Keratinocyte (primary cell): ENCODE measurements around the gene SOCS4. TPM values are rescaled to one million over a fixed set of nuclear protein-coding genes. Genes with fewer than 3 reads are reported as not detected.

Experiments
- DNase-seq: peaks from one replicate; pipeline ENCODE4 v3.0.0-alpha.2; 2011; ENCODE audit warnings: low read depth, missing footprints, low spot score
- FAIRE-seq: peaks from 2 replicates; lab custom pipeline; 2011; peaks lifted over from hg19 to GRCh38; lab: Jason Lieb, UNC
- H2AFZ ChIP-seq: 2 replicates; pipeline ENCODE4 v1.6.0; 2012; ENCODE audit warnings: low read length, control low read depth, inconsistent platforms; ENCODE audit not compliant: control insufficient read depth
- H3K27ac ChIP-seq: 2 replicates; pipeline ENCODE4 v1.5.1; 2011; ENCODE audit warnings: low read length; ENCODE audit not compliant: control insufficient read depth, insufficient read depth
- H3K27me3 ChIP-seq: 3 replicates; pipeline ENCODE4 v1.6.0; 2011; ENCODE audit warnings: low read length; ENCODE audit not compliant: control insufficient read depth, insufficient read depth; ENCODE audit errors: extremely low read depth
- H3K36me3 ChIP-seq, 2 experiments: 2 replicates in 1 of 2; 3 replicates in 1 of 2; pipeline ENCODE4 v1.5.1; 2011; ENCODE audit warnings: low read length in 2 of 2, mild to moderate bottlenecking in 1 of 2; ENCODE audit not compliant: control insufficient read depth in 2 of 2, insufficient read depth in 2 of 2; ENCODE audit errors: extremely low read depth in 1 of 2
- H3K4me1 ChIP-seq: 3 replicates; pipeline ENCODE4 v1.5.1; 2011; ENCODE audit warnings: low read length; ENCODE audit not compliant: control insufficient read depth, insufficient read depth; ENCODE audit errors: extremely low read depth
- H3K4me2 ChIP-seq: 3 replicates; pipeline ENCODE4 v1.6.0; 2011; ENCODE audit warnings: low read depth, low read length; ENCODE audit not compliant: control insufficient read depth, insufficient read depth; ENCODE audit errors: extremely low read depth
- H3K4me3 ChIP-seq, 3 experiments: fragments of 200-600 bp in 1 of 3; sonication (generic) in 1 of 3; 2 replicates in 2 of 3; 3 replicates in 1 of 3; pipeline ENCODE4 v1.5.1; 2011 to 2016; ENCODE audit warnings: low read length in 3 of 3, mild to moderate bottlenecking in 3 of 3, control low read depth in 2 of 3, inconsistent platforms in 1 of 3, low read depth in 1 of 3, mixed read lengths in 1 of 3, mixed run types in 1 of 3, moderate library complexity in 1 of 3; ENCODE audit not compliant: control insufficient read depth in 2 of 3, insufficient read depth in 2 of 3; ENCODE audit errors: extremely low read depth in 1 of 3
- H3K79me2 ChIP-seq: 2 replicates; pipeline ENCODE4 v1.6.0; 2012; ENCODE audit warnings: low read length; ENCODE audit not compliant: control insufficient read depth, insufficient read depth
- H3K9ac ChIP-seq: 3 replicates; pipeline ENCODE4 v1.6.0; 2011; ENCODE audit warnings: low read length; ENCODE audit not compliant: control insufficient read depth, insufficient read depth; ENCODE audit errors: extremely low read depth
- H3K9me1 ChIP-seq: 3 replicates; pipeline ENCODE4 v1.6.0; 2011; ENCODE audit warnings: low read length; ENCODE audit not compliant: control insufficient read depth, insufficient read depth; ENCODE audit errors: extremely low read depth
- H3K9me3 ChIP-seq: 2 replicates; pipeline ENCODE4 v1.5.1; 2012; ENCODE audit warnings: low read depth, low read length; ENCODE audit not compliant: control insufficient read depth
- H4K20me1 ChIP-seq: 3 replicates; pipeline ENCODE4 v1.6.0; 2011; ENCODE audit warnings: low read length; ENCODE audit not compliant: control insufficient read depth, insufficient read depth; ENCODE audit errors: extremely low read depth
- EZH2 ChIP-seq: IDR thresholded peaks from one replicate; pipeline ENCODE4 v1.6.1; 2012; ENCODE audit warnings: inconsistent platforms, mild to moderate bottlenecking, low read length, moderate library complexity
- dilution Hi-C: fragments of 300-500 bp; cut with MboI; formaldehyde crosslinking; loops from one replicate; pipeline ENCODE4 v1.7.0; 2020; ENCODE audit warnings: low sequenced_read_pairs; ENCODE audit not compliant: extremely low pct_ligation_motif_present
- polyA plus RNA-seq, 5 experiments: library from polyadenylated mRNA; depleted of rRNA in 3 of 5; stranded (reverse) in 3 of 5; stranded (forward) in 1 of 5; unstranded in 1 of 5; fragments of >200 nt; gene quantifications; 1 replicate in 1 of 5; 2 replicates in 3 of 5; 3 replicates in 1 of 5; pipeline versions ENCODE4 v1.2.1 to v1.2.3, GENCODE V29; 2011 to 2012; ENCODE audit warnings: missing spikeins in 2 of 5, low read depth in 1 of 5, low replicate concordance in 1 of 5
- TF ChIP-seq, protein P1 (sequence below), 3 experiments: IDR thresholded peaks in 1 of 3; conservative IDR thresholded peaks in 1 of 3; optimal IDR thresholded peaks in 1 of 3; 2 replicates in 2 of 3; 3 replicates in 1 of 3; pipeline versions ENCODE3 to v1.5.1; 2011; ENCODE audit warnings: low read length in 3 of 3, mild to moderate bottlenecking in 3 of 3, moderate library complexity in 2 of 3, control low read depth in 1 of 3, inconsistent platforms in 1 of 3; ENCODE audit not compliant: insufficient read depth in 2 of 3; ENCODE audit errors: extremely low read depth in 1 of 3

The SOCS4 gene
- polyA plus RNA-seq, 1 donor (not counting 4 experiments of a cell fraction or from before 2014, with no cell fraction given), result 14.1 TPM

DNA sequence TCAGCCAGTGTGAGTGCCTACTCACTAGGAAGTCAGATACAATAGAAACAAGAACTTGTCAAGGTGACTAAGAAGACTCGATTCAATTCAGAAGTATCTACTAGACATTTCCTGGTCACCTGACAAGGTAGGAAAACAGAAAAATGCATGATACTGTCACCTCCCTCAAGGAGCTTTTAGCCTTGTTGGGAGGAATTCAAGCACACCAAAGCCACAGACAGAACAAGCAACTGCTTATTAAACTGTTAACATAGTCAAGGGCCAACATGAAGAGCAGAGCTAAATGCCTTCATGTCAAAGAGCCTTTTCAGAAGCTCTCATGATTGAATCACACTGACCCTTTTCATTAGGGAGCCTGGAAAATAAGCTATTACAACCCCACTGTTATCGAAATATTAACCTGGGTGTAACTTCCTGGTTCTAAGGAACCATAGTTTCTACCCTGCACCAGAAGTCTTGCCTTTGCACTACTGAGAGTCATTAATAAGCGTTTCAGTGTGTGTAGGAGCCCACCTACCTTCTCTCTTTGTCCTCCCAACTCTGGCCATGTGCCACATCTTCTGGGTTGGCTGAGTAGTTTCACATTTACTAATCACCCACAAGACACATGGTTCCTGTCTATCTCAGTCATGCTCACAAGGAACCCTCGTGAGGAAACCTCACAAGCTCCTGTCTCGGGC, 71.0 kb downstream of the SOCS4 start:
- Histone ChIP-seq H3K9ac (no peak overlapping the region), H3K27ac (peak overlapping the region; percentile 22), H3K4me3 (no peak overlapping the region), H4K20me1 (no peaks in the 10 kb centered on the region), H3K4me1 (peaks cover 32% of the 10 kb centered on the region), H3K4me2 (no peak overlapping the region), H3K9me1 (no peaks in the 10 kb centered on the region), H2AFZ (peak overlapping the region; percentile 12), H3K79me2 (no peaks in the 10 kb centered on the region), H3K27me3 (no peaks in the 10 kb centered on the region), H3K36me3 (no peaks in the 10 kb centered on the region), H3K9me3 (no peaks in the 10 kb centered on the region)
- no peak for TF ChIP-seq EZH2
- TF ChIP-seq, protein P1, sequence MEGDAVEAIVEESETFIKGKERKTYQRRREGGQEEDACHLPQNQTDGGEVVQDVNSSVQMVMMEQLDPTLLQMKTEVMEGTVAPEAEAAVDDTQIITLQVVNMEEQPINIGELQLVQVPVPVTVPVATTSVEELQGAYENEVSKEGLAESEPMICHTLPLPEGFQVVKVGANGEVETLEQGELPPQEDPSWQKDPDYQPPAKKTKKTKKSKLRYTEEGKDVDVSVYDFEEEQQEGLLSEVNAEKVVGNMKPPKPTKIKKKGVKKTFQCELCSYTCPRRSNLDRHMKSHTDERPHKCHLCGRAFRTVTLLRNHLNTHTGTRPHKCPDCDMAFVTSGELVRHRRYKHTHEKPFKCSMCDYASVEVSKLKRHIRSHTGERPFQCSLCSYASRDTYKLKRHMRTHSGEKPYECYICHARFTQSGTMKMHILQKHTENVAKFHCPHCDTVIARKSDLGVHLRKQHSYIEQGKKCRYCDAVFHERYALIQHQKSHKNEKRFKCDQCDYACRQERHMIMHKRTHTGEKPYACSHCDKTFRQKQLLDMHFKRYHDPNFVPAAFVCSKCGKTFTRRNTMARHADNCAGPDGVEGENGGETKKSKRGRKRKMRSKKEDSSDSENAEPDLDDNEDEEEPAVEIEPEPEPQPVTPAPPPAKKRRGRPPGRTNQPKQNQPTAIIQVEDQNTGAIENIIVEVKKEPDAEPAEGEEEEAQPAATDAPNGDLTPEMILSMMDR (optimal IDR thresholded peaks at IDR 0.05 in 1 of 3, IDR thresholded peaks at IDR 0.05 in 1 of 3, conservative IDR thresholded peaks at IDR 0.05 in 1 of 3; ENCODE audit: extremely low read depth in 1 of 3, insufficient read depth in 2 of 3, low read length in 3 of 3), result no peak
- dilution Hi-C loops, result no loop called here
- FAIRE-seq (peak; percentile 70), DNase-seq (no peak)

DNA sequence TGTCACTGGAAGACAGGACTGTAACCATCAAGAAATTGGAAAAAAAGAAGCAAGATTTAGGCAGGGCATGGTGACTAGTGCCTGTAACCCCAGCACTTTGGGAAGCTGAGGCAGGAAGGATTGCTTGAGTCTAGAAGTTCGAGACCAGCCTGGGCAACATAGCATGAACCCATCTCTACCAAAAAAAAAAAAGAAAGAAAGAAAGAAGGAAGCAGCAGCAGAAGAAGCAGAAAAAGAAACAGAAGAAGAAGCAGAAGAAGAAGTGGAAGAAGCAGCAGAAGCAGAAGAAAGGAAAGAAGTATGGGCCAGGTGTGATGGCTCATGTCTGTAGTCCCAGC, 71.5 kb downstream of the SOCS4 start:
- dilution Hi-C loops, result no loop called here
- H3K9me3 ChIP-seq, result no peaks in the 10 kb centered on the region
- H3K9me1 ChIP-seq, result no peaks in the 10 kb centered on the region
- no peak overlapping the region for H2AFZ ChIP-seq
- TF ChIP-seq EZH2, result no peak
- TF ChIP-seq, protein P1 (optimal IDR thresholded peaks at IDR 0.05 in 1 of 3, IDR thresholded peaks at IDR 0.05 in 1 of 3, conservative IDR thresholded peaks at IDR 0.05 in 1 of 3; ENCODE audit: extremely low read depth in 1 of 3, insufficient read depth in 2 of 3, low read length in 3 of 3), result no peak
- H3K4me3 ChIP-seq, result no peak overlapping the region
- no peaks in the 10 kb centered on the region for H4K20me1 ChIP-seq
- H3K27me3 ChIP-seq, result no peaks in the 10 kb centered on the region
- no peak overlapping the region for H3K4me2 ChIP-seq
- FAIRE-seq, result no peak
- H3K9ac ChIP-seq, result no peak overlapping the region
- no peak overlapping the region for H3K27ac ChIP-seq
- DNase-seq, result no peak
- peaks cover 34% of the 10 kb centered on the region for H3K4me1 ChIP-seq
- no peaks in the 10 kb centered on the region for H3K79me2 ChIP-seq
- H3K36me3 ChIP-seq, result no peaks in the 10 kb centered on the region

Other genes with a start within 250 kb of the SOCS4 start
- gene GCH1, start 124.4 kb upstream of the SOCS4 start, polyA plus RNA-seq, result 1.9 to 3.4 TPM (median 2.5 TPM) in 3 replicates
- gene WDHD1, start 137 bp upstream of the SOCS4 start, polyA plus RNA-seq, result 4.8 to 13.0 TPM (median 7.4 TPM) in 3 replicates
- 48.5 to 114 TPM (median 53.0 TPM) in 3 replicates for gene MAPK1IP1L, start 24.4 kb downstream of the SOCS4 start, polyA plus RNA-seq
- 134 to 202 TPM (median 193 TPM) in 3 replicates for gene LGALS3, start 102.0 kb downstream of the SOCS4 start, polyA plus RNA-seq
- gene DLGAP5, start 164.3 kb downstream of the SOCS4 start, polyA plus RNA-seq, result 1.3 to 15.3 TPM (median 9.1 TPM) in 3 replicates
- 16.0 to 18.0 TPM (median 16.5 TPM) in 3 replicates for gene FBXO34, start 244.2 kb downstream of the SOCS4 start, polyA plus RNA-seq